A549 (cell line): Measurements from ENCODE around the gene SIM2.

Source experiments
- CTCF ChIP-seq: fragments of >200 bp; sonication (Bioruptor Twin); formaldehyde crosslinking; IDR thresholded peaks from 3 replicates; pipeline ENCODE4 v1.5.1; 2016
- GATA3 ChIP-seq: IDR thresholded peaks from 2 replicates; pipeline ENCODE4 v1.6.1; 2012; ENCODE audit warnings: borderline replicate concordance
- HDAC2 ChIP-seq: fragments of 200-600 bp; sonication (generic); IDR thresholded peaks from 2 replicates; pipeline ENCODE4 v1.6.1; 2016
- JUN ChIP-seq, 2 experiments: fragments of >200 bp; sonication (Bioruptor Twin); formaldehyde crosslinking; IDR thresholded peaks; 2 replicates in 1 of 2; 3 replicates in 1 of 2; pipeline ENCODE4 v1.6.1; 2016 to 2017
- KDM1A ChIP-seq: fragments of 200-600 bp; sonication (generic); IDR thresholded peaks from 2 replicates; pipeline ENCODE4 v1.6.1; 2016; ENCODE audit warnings: low read depth, mild to moderate bottlenecking
- MAX ChIP-seq: IDR thresholded peaks from 2 replicates; pipeline ENCODE4 v1.6.1; 2012
- NR3C1 ChIP-seq: fragments of >200 bp; sonication (Bioruptor Twin); formaldehyde crosslinking; IDR thresholded peaks from 3 replicates; pipeline ENCODE4 v1.6.1; 2017
- RAD21 ChIP-seq, 2 experiments: fragments of >200 bp in 1 of 2; sonication (Bioruptor Twin) in 1 of 2; formaldehyde crosslinking in 1 of 2; IDR thresholded peaks in 1 of 2; conservative IDR thresholded peaks in 1 of 2; 2 replicates in 1 of 2; 3 replicates in 1 of 2; pipeline ENCODE4 v1.6.1; 2012 to 2018; ENCODE audit warnings: inconsistent platforms in 1 of 2
- REST ChIP-seq: fragments of 200-600 bp; sonication (generic); IDR thresholded peaks from 2 replicates; pipeline ENCODE4 v1.6.1; 2016; ENCODE audit warnings: antibody characterized with exemption, mild to moderate bottlenecking, moderate library complexity

- TF ChIP-seq CTCF (no peak), RAD21 (conservative IDR thresholded peaks at IDR 0.05 in 1 of 2, IDR thresholded peaks at IDR 0.05 in 1 of 2) (no peak), HDAC2 (no peak), MAX (no peak), KDM1A (no peak), JUN (IDR thresholded peaks at IDR 0.05) (no peak), NR3C1 (no peak), REST (no peak), GATA3 (no peak)
Measured at GRCh38 chr21:36704958-36705678, 6.2 kb downstream of the SIM2 start.
